Activated CD4-positive, alpha-beta T cell treated with anti-CD3 and anti-CD28 coated beads, Interleukin-2, amount 50 U/mL, for 16 hours (primary cell): ENCODE results near the gene FXN.
"Not testable (repeated sequence)": the region's sequence is repeated elsewhere in the genome, so short reads cannot be mapped to it uniquely, and the experiment has no call there.

ENCODE experiments used
- DNase-seq: peaks from one replicate; pipeline ENCODE4 v3.0.0-alpha.2; 2020

FXN gene

GRCh38 chr9:69107771-69108170 is 72.2 kb downstream of the FXN start:
- no peak for DNase-seq

DNA sequence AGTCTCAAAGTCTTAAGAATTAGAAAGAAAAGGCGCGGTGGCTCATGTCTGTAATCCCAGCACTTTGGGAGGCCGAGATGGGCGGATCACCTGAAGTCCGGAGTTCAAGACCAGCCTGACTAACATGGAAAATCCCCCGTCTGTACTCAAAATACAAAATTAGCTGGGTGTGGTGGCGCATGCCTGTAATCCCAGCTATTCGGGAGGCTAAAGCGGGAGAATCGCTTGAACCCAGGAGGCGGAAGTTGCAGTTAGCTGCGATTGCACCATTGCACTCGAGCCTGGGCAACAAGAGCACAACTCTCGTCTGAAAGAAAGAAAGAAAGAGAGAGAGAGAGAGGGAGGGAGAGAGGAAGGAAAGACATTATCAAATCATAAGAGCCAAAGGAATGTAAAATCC is 73.2 kb downstream of the FXN start:
- not testable (repeated sequence) for DNase-seq

DNA sequence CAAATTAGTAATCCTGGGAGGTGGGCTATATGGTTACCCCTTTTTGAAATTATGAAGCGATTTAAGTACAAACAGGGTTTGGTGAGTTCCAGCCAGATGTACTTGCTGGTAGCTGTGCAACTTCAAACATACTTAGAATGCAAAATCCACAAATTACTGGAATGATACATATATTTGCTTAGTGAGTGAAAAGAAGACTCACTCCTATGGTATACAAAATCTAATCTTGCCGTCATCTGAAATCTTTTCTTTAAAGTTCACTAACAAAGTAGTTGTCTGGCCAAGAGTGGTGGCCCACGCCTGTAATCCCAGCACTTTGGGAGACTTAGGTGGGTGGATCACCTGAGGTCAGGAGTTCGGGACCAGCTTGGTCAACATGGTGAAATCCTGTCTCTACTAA is 73.6 kb downstream of the FXN start:
- no peak for DNase-seq

DNA sequence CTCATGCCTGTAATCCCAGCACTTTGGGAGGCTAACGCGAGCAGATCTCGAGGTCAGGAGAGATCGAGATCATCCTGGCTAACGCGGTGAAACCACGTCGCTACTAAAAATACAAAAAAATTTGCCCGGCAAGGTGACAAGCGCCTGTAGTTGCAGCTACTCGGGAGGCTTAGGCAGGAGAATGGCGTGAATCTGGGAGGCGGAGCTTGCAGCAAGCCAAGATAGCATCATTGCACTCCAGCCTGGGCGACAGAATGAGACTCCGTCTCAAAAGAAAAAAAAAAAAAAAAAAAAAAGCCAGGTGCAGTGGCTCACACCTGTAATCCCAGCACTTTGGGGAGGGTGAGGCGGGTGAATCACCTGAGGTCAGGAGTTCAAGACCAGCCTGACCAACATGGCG is 77.1 kb downstream of the FXN start:
- DNase-seq = not testable (repeated sequence)

GRCh38 chr9:69115621-69116020 is 80.1 kb downstream of the FXN start:
- DNase-seq = no peak

DNA sequence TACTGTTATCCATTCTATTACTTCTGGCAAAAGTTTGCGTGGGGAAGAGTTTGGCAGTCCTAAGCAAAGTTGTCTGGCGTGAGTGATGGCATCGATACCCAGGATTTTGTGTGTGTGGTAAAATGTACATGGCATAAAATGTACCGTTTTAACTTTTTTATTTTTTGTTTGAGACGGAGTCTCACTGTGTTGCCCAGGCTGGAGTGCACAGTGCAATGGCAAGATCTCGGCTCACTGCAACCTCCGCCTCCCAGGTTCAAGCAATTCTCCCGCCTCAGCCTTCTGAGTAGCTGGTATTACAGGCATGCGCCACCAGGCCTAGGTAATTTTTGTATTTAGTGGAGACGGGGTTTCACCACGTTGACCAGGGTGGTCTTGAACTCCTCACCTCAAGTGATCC is 83.1 kb downstream of the FXN start:
- DNase-seq = no peak

GRCh38 chr9:69120380-69121154 is 85.0 kb downstream of the FXN start:
- no peak for DNase-seq

DNA sequence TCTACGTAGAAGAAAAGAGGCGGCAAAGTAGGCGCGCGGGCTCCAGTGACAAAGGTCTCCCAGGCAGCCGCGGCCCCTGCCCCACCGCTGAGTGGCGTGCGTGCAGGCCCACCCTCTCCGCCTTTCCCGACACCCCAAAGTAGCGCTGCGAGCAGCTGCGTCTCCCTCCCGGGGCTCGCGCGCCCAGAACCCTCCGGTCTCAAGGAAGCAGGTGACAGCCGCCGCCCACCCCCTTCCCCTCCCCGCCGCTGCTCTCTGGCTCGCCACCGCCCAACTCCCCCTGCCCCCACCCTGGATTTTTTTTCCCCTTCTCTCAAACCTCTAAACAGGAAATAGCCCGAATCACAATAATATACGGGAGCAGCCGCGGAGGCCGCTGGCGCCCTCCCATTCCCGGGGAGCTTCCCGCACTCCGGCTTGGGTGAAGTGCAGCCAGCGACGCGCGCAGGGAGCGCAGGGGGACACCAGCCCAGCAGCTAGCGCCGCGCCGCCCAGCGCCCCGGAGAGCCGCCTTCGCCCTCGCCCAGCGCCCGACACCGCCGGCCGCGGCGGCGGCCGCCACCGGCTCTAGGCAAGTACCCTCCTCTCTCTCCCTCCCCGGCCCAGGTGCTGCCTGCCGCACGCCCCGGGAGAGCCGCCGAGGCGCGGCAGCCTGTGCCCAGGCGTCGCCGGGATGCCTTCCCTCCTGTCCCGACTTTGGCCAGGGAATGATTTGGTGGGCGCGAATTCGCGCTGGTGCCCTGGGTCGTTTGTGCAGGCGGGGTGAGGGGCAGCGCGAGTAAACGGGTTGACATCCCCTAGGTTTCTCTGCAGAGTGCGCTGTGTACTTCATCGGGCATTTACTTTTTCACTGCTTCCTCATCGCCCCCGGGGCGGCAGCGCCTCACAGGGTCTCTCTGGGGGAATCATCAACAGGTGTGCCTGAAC is 85.9 kb downstream of the FXN start:
- DNase-seq = peak; percentile 21

- DNase-seq = peak; percentile 28
Observed at GRCh38 chr9:69122082-69122548, 86.6 kb downstream of the FXN start.

DNA sequence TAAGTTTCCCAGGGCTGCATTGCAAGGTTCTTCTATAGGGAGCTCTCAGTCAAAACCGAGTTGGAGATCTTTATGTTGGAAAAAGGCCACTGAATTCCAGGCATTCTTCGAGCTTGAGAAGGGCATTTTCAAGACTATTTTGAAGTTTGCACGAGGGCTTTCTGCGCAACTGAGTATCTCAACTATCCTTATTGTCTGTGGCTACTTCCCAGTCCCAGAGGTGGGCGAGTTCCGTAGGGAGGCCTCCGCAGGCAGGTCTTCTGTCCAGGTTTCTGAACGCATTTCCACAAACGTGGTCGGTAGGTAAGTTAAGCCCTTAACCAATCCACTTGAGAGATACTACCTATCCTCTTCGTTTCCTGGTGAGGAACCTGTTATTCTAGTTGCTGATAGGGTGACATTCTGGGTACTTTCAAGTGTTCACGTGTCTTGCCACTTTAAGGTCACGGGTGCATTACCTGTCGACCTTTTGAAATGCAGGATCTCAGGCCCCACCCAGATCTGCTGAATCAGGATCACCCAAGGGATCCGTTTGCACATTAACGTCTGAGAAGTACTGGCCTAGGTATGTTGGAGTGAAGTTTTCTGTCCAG is 87.1 kb downstream of the FXN start:
- DNase-seq = no peak

GRCh38 chr9:69130456-69131441 is 95.2 kb downstream of the FXN start:
- DNase-seq = no peak

DNA sequence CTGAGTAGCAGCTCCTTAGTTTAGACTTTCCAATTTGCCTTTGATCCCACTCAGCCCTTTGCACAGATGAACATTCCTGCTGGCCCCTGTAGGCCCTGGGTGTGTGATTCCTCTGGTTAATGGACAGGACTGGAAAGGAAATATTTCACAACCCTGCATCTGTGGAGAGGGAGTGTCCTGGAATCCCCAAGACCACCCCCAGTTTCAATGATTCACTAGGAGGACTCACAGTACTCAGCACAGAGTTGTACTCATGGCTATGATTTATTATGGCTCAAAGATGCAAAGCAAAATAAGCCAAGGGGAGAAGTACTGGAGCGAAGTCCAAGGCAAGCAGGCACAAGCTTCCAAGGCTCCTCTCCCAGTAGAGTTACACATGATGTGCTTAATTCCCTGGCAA is 96.1 kb downstream of the FXN start:
- no peak for DNase-seq

GRCh38 chr9:69132361-69132760 is 96.8 kb downstream of the FXN start:
- DNase-seq = no peak

DNA sequence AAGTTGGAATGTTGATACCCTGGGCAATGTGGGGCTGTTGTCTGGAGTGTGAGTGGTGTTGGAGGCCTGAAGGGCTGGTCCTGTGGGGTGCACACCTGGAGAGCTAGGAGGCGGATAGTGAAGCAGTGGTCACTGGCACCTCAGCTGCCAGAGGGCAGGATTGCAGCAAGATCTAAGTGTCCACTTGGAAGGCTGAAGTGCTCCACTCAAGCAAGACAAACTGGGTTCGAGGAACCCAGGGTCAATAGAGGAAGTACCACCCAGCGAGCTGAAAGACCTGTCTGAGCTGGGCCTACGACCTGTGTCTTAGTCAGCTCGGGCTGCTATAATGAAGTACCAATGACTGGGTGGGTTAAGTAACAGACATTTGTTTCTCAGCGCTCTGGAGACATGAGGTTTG is 98.9 kb downstream of the FXN start:
- DNase-seq = no peak

- no peak for DNase-seq
Observed at GRCh38 chr9:69136185-69136584, 100.6 kb downstream of the FXN start.

DNA sequence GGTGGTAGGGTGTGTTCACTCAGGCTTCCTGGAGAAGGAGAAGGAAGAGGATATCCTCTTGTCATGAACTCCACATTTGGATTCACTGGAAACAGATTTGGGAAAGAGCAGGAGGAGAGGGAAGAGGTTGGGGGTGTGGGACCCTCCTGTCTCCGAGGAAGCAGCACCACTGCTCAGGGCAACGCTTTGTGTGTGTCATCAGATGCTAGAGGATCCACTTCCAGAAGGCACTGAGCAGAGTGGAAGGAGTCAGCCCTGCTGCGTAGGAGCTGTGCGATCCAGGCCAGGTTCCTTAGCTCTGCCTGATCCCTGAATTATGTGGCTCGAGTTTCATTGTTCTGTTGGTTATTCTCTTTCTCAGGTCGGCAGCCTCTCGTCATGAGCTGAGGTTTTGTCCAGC is 101.2 kb downstream of the FXN start:
- no peak for DNase-seq

GRCh38 chr9:69137311-69137710 is 101.8 kb downstream of the FXN start:
- no peak for DNase-seq

DNA sequence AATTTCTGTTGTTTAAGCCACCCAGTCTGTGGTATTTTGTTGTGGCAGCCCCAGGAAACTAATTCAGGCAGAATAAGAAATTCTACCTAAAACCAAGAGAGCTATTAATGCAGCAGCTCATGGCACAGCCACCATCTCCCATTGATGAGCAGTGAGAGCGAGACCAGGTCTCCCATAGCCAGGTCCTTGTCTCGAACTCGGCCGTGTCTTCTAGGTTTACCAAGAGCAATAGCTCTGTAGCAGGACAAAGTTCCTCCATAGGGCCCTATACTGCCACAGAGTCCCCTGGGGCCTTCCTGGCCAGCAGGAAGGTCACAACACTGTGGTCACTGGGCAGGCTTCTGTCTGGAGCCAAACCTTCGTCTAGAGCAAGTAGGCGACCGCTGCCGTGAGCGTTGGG is 104.0 kb downstream of the FXN start:
- no peak for DNase-seq

DNA sequence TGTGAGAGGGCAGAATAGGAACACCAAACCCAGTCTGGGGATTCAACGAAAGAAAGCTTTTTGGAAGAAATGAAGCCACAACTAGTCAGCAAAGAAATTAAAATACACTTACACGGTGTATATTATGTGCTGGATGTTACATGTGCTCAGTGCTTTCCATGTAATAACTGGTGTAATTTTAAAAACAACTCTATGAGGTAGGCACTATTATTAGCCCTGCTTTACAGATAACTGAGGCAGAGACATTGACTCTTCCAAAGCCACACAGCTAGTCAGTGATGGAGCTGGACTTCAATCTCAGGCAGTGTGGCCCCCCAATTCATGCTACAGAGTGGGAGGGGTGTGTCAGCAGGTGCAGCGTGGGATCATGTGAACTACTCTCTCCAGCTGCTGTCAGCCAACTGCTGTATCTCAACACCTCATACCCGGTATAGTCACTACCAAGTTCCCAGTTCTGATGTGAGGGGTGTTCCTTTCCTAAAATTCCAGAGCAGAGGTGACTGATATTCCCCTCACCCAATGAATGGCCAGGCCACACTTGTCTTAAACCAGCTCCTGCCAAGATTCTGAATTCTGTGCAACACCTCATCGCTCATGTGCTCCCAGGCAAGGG is 104.7 kb downstream of the FXN start:
- no peak for DNase-seq

DNA sequence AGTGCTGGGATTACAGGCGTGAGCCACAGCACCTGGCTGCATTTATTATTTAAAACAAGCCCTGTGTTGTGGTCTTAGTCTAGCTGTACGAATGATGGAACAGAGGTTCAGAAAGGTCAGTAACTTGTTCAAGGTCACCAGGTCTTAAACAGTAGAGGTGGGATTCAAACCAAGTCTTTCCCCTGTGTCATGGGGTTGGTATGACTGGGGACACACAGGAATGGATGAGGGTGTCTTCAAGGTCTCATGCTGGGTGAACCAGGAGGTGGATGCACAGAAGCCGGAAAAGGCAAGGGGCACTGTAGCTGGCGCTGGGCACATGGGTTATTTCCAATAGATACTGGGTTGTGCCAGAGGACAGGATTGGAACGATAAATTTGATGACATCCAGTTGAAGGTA is 106.3 kb downstream of the FXN start:
- no peak for DNase-seq

GRCh38 chr9:69143291-69143690 is 107.7 kb downstream of the FXN start:
- DNase-seq = no peak

DNA sequence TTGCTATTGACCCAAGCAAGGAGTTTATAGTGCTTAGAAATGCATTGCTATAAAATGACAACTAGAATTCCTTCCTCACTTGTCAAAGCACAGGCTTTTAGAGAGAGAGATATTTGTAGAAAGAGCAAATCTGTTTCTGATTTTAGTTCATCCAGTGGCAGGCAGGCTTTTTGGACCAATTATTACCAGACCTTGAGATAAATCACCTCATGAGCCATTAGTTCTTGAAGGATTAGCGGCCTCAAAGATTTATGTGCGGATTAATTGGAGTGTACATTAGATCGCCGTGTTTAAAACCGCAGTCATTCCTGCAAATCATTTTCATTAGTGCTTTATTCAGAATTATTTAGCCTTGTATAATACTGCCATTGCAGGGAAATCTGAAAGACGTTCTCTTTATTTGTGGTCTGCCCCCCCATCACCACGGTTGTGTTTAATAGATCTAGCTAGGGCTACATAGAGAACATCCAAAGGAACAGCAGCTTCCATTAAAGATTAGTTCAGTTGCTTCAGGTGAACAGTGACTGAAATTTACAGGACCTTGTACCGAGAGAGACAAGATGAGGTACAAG is 109.7 kb downstream of the FXN start:
- no peak for DNase-seq
